ENCODE data around the gene R3HDM4.
"Not testable (repeated sequence)": the region's sequence is repeated elsewhere in the genome, so short reads cannot be mapped to it uniquely, and the experiment has no call there.

The R3HDM4 gene

DNA sequence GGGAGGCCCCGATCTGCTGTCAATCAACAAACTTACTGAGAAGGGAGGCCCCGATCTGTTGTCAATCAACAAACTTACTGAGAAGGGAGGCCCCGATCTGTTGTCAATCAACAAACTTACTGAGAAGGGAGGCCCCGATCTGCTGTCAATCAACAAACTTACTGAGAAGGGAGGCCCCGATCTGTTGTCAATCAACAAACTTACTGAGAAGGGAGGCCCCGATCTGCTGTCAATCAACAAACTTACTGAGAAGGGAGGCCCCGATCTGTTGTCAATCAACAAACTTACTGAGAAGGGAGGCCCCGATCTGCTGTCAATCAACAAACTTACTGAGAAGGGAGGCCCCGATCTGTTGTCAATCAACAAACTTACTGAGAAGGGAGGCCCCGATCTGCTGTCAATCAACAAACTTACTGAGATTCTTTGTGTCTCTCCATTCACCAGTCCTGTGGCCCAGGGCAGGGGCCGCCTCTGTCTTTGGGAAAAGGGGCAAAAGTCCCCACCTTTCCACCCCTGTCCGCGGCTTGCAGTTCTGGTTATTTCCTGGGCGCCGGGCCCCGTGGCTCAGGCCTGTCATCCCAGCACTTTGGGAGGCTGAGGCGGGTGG is 59.3 kb downstream of the R3HDM4 start:
- DNase-seq: not testable (repeated sequence)

DNA sequence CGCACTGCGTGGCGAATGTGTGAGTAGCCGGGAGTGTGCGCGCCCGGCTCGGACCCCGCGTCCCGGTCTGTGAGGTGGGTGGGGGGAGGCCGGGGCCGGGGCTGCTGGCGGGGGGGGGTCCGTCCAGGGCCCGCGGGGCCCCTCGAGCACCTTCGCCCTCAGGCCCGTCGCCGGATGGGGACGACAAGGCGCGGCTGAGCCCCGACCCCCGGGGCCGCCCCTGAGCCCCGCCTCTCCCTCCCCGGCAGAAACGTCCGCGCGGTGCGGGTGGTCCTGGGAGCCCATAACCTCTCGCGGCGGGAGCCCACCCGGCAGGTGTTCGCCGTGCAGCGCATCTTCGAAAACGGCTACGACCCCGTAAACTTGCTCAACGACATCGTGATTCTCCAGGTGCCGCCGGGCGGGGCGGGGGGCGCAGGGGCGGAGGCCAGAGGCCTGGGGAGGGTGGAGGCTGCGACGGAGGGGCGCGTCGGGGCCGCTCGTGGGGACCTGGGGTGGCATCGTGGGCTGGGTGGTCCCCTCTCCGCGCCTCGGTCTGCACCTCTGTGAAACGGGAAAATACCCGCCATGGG is 59.9 kb downstream of the R3HDM4 start:
- DNase-seq: no peak

GRCh38 chr19:852136-853013 is 60.6 kb downstream of the R3HDM4 start, which contains the start of gene ELANE:
ELANE (plus strand) TSS chr19:852303; CDS start chr19:852329, 26 bp downstream.
- DNase-seq: no peak

DNA sequence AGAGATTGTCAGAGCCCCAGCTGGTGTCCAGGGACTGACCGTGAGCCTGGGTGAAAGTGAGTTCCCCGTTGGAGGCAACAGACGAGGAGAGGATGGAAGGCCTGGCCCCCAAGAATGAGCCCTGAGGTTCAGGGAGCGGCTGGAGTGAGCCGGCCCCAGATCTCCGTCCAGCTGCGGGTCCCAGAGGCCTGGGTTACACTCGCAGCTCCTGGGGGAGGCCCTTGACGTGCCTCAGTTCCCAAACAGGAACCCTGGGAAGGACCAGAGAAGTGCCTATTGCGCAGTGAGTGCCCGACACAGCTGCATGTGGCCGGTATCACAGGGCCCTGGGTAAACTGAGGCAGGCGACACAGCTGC is 62.1 kb downstream of the R3HDM4 start:
- no peak for DNase-seq

DNA sequence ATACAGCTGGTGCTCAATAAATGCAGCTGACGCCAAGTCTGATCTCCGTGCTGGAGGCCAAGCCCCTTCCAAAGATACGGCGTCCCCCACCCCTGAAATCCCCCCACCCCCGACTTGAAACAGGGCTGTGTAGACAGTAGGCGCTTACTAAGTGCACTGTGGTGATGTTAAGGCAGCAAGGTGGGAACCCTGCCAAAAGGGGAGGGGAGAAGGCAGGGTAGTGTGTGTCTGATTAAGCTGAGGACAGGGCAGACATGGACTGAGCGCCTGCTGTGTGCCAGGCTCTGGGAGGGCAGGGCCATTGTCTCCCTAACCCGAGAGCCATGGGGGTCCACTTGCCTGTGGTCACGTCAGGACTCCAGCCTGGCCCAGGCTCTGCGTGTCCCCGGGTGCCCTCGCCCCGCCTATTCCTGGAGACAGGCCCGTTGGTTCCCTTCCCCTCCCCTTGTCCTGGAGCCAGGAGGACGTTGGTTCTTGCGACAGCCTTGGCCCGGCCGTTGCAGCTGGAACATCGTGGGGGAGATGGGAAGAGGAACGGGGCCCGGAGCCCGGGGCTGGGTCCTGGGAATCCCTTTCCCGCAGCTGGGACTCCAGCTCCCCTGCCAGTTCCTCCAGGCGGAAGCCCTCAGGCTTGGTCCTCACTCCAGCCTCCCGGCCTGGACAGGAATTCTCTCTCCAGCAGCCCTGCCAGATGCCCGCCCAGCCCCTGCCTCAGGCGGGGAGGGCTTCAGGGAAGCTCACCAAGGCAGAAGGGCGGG is 62.6 kb downstream of the R3HDM4 start:
- DNase-seq: peak; percentile 56

- not testable (repeated sequence) for DNase-seq
These were observed 63.8 kb downstream of the R3HDM4 start for GRCh38 chr19:849195-849594.

DNA sequence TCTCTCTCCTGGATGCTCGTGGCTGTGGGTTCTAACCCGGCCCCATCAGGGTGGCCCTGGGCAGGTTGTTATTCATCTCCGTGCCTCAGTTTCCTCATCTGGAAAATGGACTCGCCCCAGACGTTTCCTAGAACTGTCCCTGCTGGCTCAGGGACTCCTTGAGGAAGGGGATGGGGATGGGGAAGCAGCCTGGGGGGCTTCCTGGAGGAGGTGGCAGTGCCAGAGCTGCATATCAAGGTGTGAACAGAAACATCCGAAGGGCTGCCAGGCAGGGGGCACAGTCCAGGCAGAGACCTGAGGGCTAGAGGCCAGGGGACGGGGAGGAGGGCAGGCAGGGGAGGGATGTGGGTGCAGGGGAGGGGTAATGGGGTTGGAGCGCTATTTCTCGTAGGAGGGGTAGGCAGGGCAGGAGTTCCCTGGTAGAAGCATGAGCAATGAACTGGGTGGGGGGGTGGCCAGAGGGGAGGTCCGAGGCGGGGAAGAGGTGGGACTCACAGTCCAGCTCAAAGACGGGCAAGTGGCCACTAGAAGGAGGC is 64.6 kb downstream of the R3HDM4 start:
- DNase-seq: no peak

All from RPMI8226 (cell line).